Thyroid gland (tissue), 4 donors: ENCODE data around the gene GAB3.

ENCODE experiments used
- POLR2A ChIP-seq, 2 donors: fragments of 450-650 bp; IDR thresholded peaks; one replicate each; pipeline ENCODE4 v1.6.1; 2017; ENCODE audit warnings: antibody characterized with exemption in 2 of 2, mild to moderate bottlenecking in 2 of 2, moderate library complexity in 1 of 2
- TF ChIP-seq, protein P1 (sequence below), 6 experiments: fragments of 200-600 bp in 3 of 6; fragments of 450-650 bp in 3 of 6; sonication (generic) in 3 of 6; IDR thresholded peaks; one replicate each; pipeline ENCODE4 v1.5.1; 2016 to 2019; ENCODE audit warnings: antibody characterized with exemption in 6 of 6, mild to moderate bottlenecking in 2 of 6, inconsistent platforms in 1 of 6, moderate library complexity in 1 of 6

DNA sequence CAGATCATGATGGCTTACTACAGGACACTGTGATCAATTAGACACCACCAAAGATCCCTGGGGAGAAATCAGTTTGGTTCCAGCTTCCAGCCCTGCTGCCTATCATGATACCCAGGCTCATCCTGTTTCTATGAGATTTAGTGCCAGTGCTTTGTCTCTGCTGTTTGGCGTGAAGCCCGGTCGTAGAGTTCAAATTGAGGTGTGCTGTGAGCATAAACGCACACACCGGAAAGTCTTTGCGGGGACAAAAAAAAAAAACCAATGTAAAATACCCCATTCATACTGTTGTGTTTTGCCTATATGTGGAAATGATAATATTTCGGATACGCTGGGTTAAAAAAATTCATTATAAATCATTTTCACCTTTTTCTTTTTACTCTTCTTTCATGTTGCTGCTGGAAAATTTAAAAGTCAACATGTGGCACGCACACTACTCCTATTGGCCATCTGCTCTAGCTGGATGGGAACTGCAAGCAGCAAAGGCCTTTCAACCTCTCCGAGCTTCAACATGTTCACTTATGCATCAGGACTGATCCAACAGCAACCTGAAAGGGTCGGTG lies 11.2 kb upstream of the GAB3 start:
- TF ChIP-seq, protein P1, sequence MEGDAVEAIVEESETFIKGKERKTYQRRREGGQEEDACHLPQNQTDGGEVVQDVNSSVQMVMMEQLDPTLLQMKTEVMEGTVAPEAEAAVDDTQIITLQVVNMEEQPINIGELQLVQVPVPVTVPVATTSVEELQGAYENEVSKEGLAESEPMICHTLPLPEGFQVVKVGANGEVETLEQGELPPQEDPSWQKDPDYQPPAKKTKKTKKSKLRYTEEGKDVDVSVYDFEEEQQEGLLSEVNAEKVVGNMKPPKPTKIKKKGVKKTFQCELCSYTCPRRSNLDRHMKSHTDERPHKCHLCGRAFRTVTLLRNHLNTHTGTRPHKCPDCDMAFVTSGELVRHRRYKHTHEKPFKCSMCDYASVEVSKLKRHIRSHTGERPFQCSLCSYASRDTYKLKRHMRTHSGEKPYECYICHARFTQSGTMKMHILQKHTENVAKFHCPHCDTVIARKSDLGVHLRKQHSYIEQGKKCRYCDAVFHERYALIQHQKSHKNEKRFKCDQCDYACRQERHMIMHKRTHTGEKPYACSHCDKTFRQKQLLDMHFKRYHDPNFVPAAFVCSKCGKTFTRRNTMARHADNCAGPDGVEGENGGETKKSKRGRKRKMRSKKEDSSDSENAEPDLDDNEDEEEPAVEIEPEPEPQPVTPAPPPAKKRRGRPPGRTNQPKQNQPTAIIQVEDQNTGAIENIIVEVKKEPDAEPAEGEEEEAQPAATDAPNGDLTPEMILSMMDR (IDR thresholded peaks at IDR 0.05), result no peak
- no peak for TF ChIP-seq POLR2A (IDR thresholded peaks at IDR 0.05)
